Measurements from ENCODE around the gene PIK3R1. TPM values are rescaled to one million over a fixed set of nuclear protein-coding genes. Genes with fewer than 3 reads are reported as not detected.

The PIK3R1 gene
- total RNA-seq, 2 donors from 2014 or later = 29.8 to 30.2 TPM

GRCh38 chr5:68273717-68274409 lies 58.3 kb downstream of the PIK3R1 start:
- no peak overlapping the region for H3K27ac Mint-ChIP-seq
- 64 to 79% methylated on average over 2 to 3 of the region's 3 CpGs for WGBS, 2 experiments (ENCODE audit: insufficient coverage in 1 of 2, insufficient read length in 1 of 2)
- H3K36me3 ChIP-seq (ENCODE audit: control insufficient read depth, insufficient read depth, low read length) = peaks cover 51% of the 10 kb centered on the region
- H3K27me3 Mint-ChIP-seq (ENCODE audit: insufficient read depth) = no peaks in the 10 kb centered on the region
- no peaks in the 10 kb centered on the region for H3K9me3 ChIP-seq (ENCODE audit: control insufficient read depth, low read length)
- no peak for DNase-seq
- H3K4me3 ChIP-seq (ENCODE audit: low read length) = no peak overlapping the region
- peaks cover 22% of the 10 kb centered on the region for H3K36me3 Mint-ChIP-seq (ENCODE audit: low read depth)
- H3K4me1 Mint-ChIP-seq = peaks cover 12% of the 10 kb centered on the region
- no peak for TF ChIP-seq CTCF (conservative IDR thresholded peaks at IDR 0.05)
- no peak overlapping the region for H3K4me3 Mint-ChIP-seq
- H3K27me3 ChIP-seq (ENCODE audit: control insufficient read depth, insufficient read depth, low read length, poor library complexity, severe bottlenecking) = no peaks in the 10 kb centered on the region
- H3K4me1 ChIP-seq (ENCODE audit: control insufficient read depth, insufficient read depth, low read length) = no peaks in the 10 kb centered on the region
- no peak overlapping the region for H3K27ac ChIP-seq (ENCODE audit: low read depth, low read length)
- no peaks in the 10 kb centered on the region for H3K9me3 Mint-ChIP-seq
- H3K9ac ChIP-seq (ENCODE audit: extremely low read depth, low read length, poor library complexity, severe bottlenecking) = no peak overlapping the region

- H3K36me3 ChIP-seq (ENCODE audit: control insufficient read depth, insufficient read depth, low read length) = peaks cover 61% of the 10 kb centered on the region
- Mint-ChIP-seq H3K36me3 (ENCODE audit: low read depth) (peaks cover 33% of the 10 kb centered on the region), H3K27ac (no peak overlapping the region), H3K27me3 (ENCODE audit: insufficient read depth) (no peaks in the 10 kb centered on the region), H3K4me1 (peaks cover 12% of the 10 kb centered on the region), H3K9me3 (no peaks in the 10 kb centered on the region), H3K4me3 (no peak overlapping the region)
- 81 to 88% methylated on average over 6 to 9 of the region's 9 CpGs for WGBS, 2 experiments (ENCODE audit: insufficient coverage in 1 of 2, insufficient read length in 1 of 2)
- no peak for TF ChIP-seq CTCF (conservative IDR thresholded peaks at IDR 0.05)
- H3K9ac ChIP-seq (ENCODE audit: extremely low read depth, low read length, poor library complexity, severe bottlenecking) = no peak overlapping the region
- H3K4me1 ChIP-seq (ENCODE audit: control insufficient read depth, insufficient read depth, low read length) = no peaks in the 10 kb centered on the region
- H3K27me3 ChIP-seq (ENCODE audit: control insufficient read depth, insufficient read depth, low read length, poor library complexity, severe bottlenecking) = no peaks in the 10 kb centered on the region
- H3K4me3 ChIP-seq (ENCODE audit: low read length) = no peak overlapping the region
- DNase-seq = no peak
- H3K9me3 ChIP-seq (ENCODE audit: control insufficient read depth, low read length) = no peaks in the 10 kb centered on the region
- no peak overlapping the region for H3K27ac ChIP-seq (ENCODE audit: low read depth, low read length)
Observed at GRCh38 chr5:68274847-68275651, 59.5 kb downstream of the PIK3R1 start.

GRCh38 chr5:68276740-68277139 lies 61.2 kb downstream of the PIK3R1 start:
- 80 to 92% methylated on average over 2 to 5 of the region's 5 CpGs for whole genome bisulfite sequencing, 2 experiments (ENCODE audit: insufficient coverage in 1 of 2, insufficient read length in 1 of 2)
- Mint-ChIP-seq H3K27me3 (ENCODE audit: insufficient read depth) (no peaks in the 10 kb centered on the region), H3K9me3 (no peaks in the 10 kb centered on the region), H3K4me1 (peaks cover 9% of the 10 kb centered on the region), H3K36me3 (ENCODE audit: low read depth) (peaks cover 45% of the 10 kb centered on the region), H3K4me3 (no peak overlapping the region), H3K27ac (no peak overlapping the region)
- no peak overlapping the region for H3K27ac ChIP-seq (ENCODE audit: low read depth, low read length)
- H3K9ac ChIP-seq (ENCODE audit: extremely low read depth, low read length, poor library complexity, severe bottlenecking) = no peak overlapping the region
- no peaks in the 10 kb centered on the region for H3K27me3 ChIP-seq (ENCODE audit: control insufficient read depth, insufficient read depth, low read length, poor library complexity, severe bottlenecking)
- DNase-seq = no peak
- no peak for TF ChIP-seq CTCF (conservative IDR thresholded peaks at IDR 0.05)
- no peak overlapping the region for H3K4me3 ChIP-seq (ENCODE audit: low read length)
- H3K9me3 ChIP-seq (ENCODE audit: control insufficient read depth, low read length) = no peaks in the 10 kb centered on the region
- H3K4me1 ChIP-seq (ENCODE audit: control insufficient read depth, insufficient read depth, low read length) = no peaks in the 10 kb centered on the region
- H3K36me3 ChIP-seq (ENCODE audit: control insufficient read depth, insufficient read depth, low read length) = peaks cover 76% of the 10 kb centered on the region
